Left lung (tissue), 10 donors: Measurements from ENCODE around the gene SPHK1. TPM values are rescaled to one million over a fixed set of nuclear protein-coding genes. Genes with fewer than 3 reads are reported as not detected.

ENCODE experiments used
- ATAC-seq: fragments of 200-7000 bp; cut with Tn5 transposase; one replicate; pipeline ENCODE4 v1.9.1; 2020; ENCODE audit warnings: moderate library complexity
- DNase-seq, 4 donors: peaks; one replicate each; pipeline ENCODE4 v3.0.0-alpha.2; 2013 to 2020
- H3K27ac ChIP-seq, 2 donors: fragments of 200-600 bp; sonication (generic) in 1 of 2; one replicate each; pipeline versions ENCODE4 v1.5.0 to v1.8.0; 2020 to 2021
- H3K27me3 ChIP-seq, 2 donors: fragments of 200-600 bp; sonication (generic) in 1 of 2; one replicate each; pipeline versions ENCODE4 v1.5.0 to v1.8.0; 2020 to 2021
- H3K36me3 ChIP-seq, 2 donors: fragments of 200-600 bp; sonication (generic) in 1 of 2; one replicate each; pipeline versions ENCODE4 v1.5.0 to v1.8.0; 2020 to 2021
- H3K4me1 ChIP-seq, 2 donors: fragments of 200-600 bp; one replicate each; pipeline ENCODE4 v1.8.0; 2021
- H3K4me3 ChIP-seq, 2 donors: fragments of 200-600 bp; sonication (generic) in 1 of 2; one replicate each; pipeline versions ENCODE4 v1.5.0 to v1.8.0; 2020 to 2021; ENCODE audit warnings: mild to moderate bottlenecking in 1 of 2
- H3K9me3 ChIP-seq, 2 donors: fragments of 200-600 bp; sonication (generic) in 1 of 2; one replicate each; pipeline versions ENCODE4 v1.5.0 to v1.8.0; 2020 to 2021
- CTCF ChIP-seq, 2 donors: fragments of 200-600 bp; sonication (generic) in 1 of 2; IDR thresholded peaks; one replicate each; pipeline versions ENCODE4 v1.5.0 to v1.8.0; 2021; ENCODE audit warnings: antibody characterized with exemption in 2 of 2
- intact Hi-C, 2 donors: fragments of 100-400 bp; cut with DNase I; formaldehyde crosslinking; loops; one replicate each; pipeline versions ENCODE4 v1.11.2 to v1.14.2; 2022
- polyA plus RNA-seq, 6 donors: library from polyadenylated mRNA; unstranded; fragments of 120-200 nt; gene quantifications; one replicate each; pipeline ENCODE4 v1.2.1, GENCODE V29; 2013; ENCODE audit not compliant: insufficient read length in 6 of 6
- total RNA-seq, 2 donors: library from RNA; stranded (reverse); fragmentation: NEBNext Ultra II Directional; extraction: Animal tissue kit (Norgen Biotek cat#: 25700); gene quantifications; one replicate each; pipeline ENCODE4 v1.2.1, GENCODE V29; 2021
- donor health status: DM: no; HTN: yes; CAD: no.
- donor health status: DM: no; HTN: no; CAD: no.

SPHK1 gene
- total and polyA plus RNA-seq, 8 donors = 4.4 to 35.1 (median 5.7) TPM

- no peak for TF ChIP-seq CTCF (IDR thresholded peaks at IDR 0.05)
- H3K27me3 ChIP-seq = no peaks in the 10 kb centered on the region
- ATAC-seq (no peak), DNase-seq (no peak)
- no peak overlapping the region for H3K27ac ChIP-seq
- H3K36me3 ChIP-seq = peaks cover 0 to 8% of the 10 kb centered on the region in 2 donors
- H3K9me3 ChIP-seq = no peaks in the 10 kb centered on the region
- no peak overlapping the region for H3K4me3 ChIP-seq
- peaks cover 0 to 4% of the 10 kb centered on the region in 2 donors for H3K4me1 ChIP-seq
- intact Hi-C loops = no loop called here
Observed at GRCh38 chr17:76415786-76416185, 31.4 kb downstream of the SPHK1 start.

- peaks cover 0 to 4% of the 10 kb centered on the region in 2 donors for H3K4me1 ChIP-seq
- H3K27ac ChIP-seq = no peak overlapping the region
- H3K36me3 ChIP-seq = peaks cover 0 to 2% of the 10 kb centered on the region in 2 donors
- no peak for DNase-seq
- no peak for ATAC-seq
- TF ChIP-seq CTCF (IDR thresholded peaks at IDR 0.05) = no peak
- no peak overlapping the region for H3K4me3 ChIP-seq
- no peaks in the 10 kb centered on the region for H3K27me3 ChIP-seq
- intact Hi-C loops = no loop called here
- H3K9me3 ChIP-seq = no peaks in the 10 kb centered on the region
Observed at GRCh38 chr17:76416457-76416856, 32.0 kb downstream of the SPHK1 start.

GRCh38 chr17:76416899-76417298 lies 32.5 kb downstream of the SPHK1 start:
- DNase-seq = no peak
- H3K4me3 ChIP-seq = no peak overlapping the region
- intact Hi-C loops = no loop called here
- no peak overlapping the region for H3K27ac ChIP-seq
- no peaks in the 10 kb centered on the region for H3K36me3 ChIP-seq
- H3K27me3 ChIP-seq = no peaks in the 10 kb centered on the region
- TF ChIP-seq CTCF (IDR thresholded peaks at IDR 0.05) = no peak
- H3K9me3 ChIP-seq = no peaks in the 10 kb centered on the region
- peaks cover 0 to 4% of the 10 kb centered on the region in 2 donors for H3K4me1 ChIP-seq
- ATAC-seq = no peak

- Histone ChIP-seq H3K36me3 (no peaks in the 10 kb centered on the region), H3K27ac (no peak overlapping the region), H3K4me1 (peaks cover 0 to 4% of the 10 kb centered on the region in 2 donors), H3K9me3 (no peaks in the 10 kb centered on the region), H3K27me3 (no peaks in the 10 kb centered on the region), H3K4me3 (no peak overlapping the region)
- intact Hi-C loops = no loop called here
- TF ChIP-seq CTCF (IDR thresholded peaks at IDR 0.05) = no peak
- DNase-seq (no peak), ATAC-seq (peak; percentile 58)
Observed at GRCh38 chr17:76417499-76418143, 33.2 kb downstream of the SPHK1 start.

GRCh38 chr17:76419576-76420260 lies 35.3 kb downstream of the SPHK1 start:
- Histone ChIP-seq H3K4me3 (no peak overlapping the region), H3K9me3 (no peaks in the 10 kb centered on the region), H3K27ac (no peak overlapping the region), H3K27me3 (no peaks in the 10 kb centered on the region), H3K36me3 (no peaks in the 10 kb centered on the region), H3K4me1 (no peaks in the 10 kb centered on the region)
- no peak for TF ChIP-seq CTCF (IDR thresholded peaks at IDR 0.05)
- ATAC-seq (no peak), DNase-seq (no peak)
- intact Hi-C loops = no loop called here
